ENCODE measurements around the gene MACROD2. TPM values are rescaled to one million over a fixed set of nuclear protein-coding genes. Genes with fewer than 3 reads are reported as not detected.

Gene MACROD2
- total RNA-seq, 1 donor from 2014 or later, result 78.2 TPM

GRCh38 chr20:15205028-15205427, 1209.7 kb downstream of the MACROD2 start:
- Histone ChIP-seq H3K4me1 (no peaks in the 10 kb centered on the region), H3K9me3 (peaks cover 7% of the 10 kb centered on the region), H3K27ac (no peak overlapping the region), H3K36me3 (no peaks in the 10 kb centered on the region), H3K27me3 (no peaks in the 10 kb centered on the region), H3K4me3 (no peak overlapping the region)
- TF ChIP-seq, protein P1, sequence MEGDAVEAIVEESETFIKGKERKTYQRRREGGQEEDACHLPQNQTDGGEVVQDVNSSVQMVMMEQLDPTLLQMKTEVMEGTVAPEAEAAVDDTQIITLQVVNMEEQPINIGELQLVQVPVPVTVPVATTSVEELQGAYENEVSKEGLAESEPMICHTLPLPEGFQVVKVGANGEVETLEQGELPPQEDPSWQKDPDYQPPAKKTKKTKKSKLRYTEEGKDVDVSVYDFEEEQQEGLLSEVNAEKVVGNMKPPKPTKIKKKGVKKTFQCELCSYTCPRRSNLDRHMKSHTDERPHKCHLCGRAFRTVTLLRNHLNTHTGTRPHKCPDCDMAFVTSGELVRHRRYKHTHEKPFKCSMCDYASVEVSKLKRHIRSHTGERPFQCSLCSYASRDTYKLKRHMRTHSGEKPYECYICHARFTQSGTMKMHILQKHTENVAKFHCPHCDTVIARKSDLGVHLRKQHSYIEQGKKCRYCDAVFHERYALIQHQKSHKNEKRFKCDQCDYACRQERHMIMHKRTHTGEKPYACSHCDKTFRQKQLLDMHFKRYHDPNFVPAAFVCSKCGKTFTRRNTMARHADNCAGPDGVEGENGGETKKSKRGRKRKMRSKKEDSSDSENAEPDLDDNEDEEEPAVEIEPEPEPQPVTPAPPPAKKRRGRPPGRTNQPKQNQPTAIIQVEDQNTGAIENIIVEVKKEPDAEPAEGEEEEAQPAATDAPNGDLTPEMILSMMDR (IDR thresholded peaks at IDR 0.05), result no peak
- ATAC-seq, result no peak
- no peak for DNase-seq
- intact Hi-C loops (cut with DNase I), result no loop called here

DNA sequence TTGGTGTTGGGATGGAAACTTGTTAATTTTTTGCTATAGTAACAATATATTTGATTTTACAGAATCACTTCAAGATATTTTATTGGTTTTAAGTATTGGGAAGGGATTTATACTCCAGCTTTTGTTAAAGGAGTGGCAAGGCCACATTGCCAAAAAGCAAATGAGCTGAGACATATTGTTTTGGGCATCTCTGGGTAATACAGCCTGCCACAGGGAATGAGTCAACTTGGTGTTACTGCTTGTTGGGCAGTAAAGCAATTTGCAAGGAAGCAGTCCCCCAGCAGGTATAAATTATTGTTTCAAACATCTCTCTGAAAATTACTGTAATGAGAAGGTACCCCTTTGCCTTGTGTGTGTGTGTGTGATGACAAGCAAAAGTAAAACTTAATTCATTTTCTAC, 1210.4 kb downstream of the MACROD2 start:
- Histone ChIP-seq H3K27ac (no peak overlapping the region), H3K4me3 (no peak overlapping the region), H3K4me1 (no peaks in the 10 kb centered on the region), H3K36me3 (no peaks in the 10 kb centered on the region), H3K9me3 (peaks cover 7% of the 10 kb centered on the region), H3K27me3 (no peaks in the 10 kb centered on the region)
- TF ChIP-seq, protein P1 (IDR thresholded peaks at IDR 0.05), result no peak
- DNase-seq, result no peak
- intact Hi-C loops (cut with DNase I), result no loop called here
- no peak for ATAC-seq

- TF ChIP-seq, protein P1 (IDR thresholded peaks at IDR 0.05), result no peak
- H3K27me3 ChIP-seq, result no peaks in the 10 kb centered on the region
- no peak for DNase-seq
- no peaks in the 10 kb centered on the region for H3K36me3 ChIP-seq
- peaks cover 7% of the 10 kb centered on the region for H3K9me3 ChIP-seq
- intact Hi-C loops (cut with DNase I), result no loop called here
- H3K4me1 ChIP-seq, result no peaks in the 10 kb centered on the region
- H3K27ac ChIP-seq, result no peak overlapping the region
- ATAC-seq, result no peak
- no peak overlapping the region for H3K4me3 ChIP-seq
These were observed 1214.2 kb downstream of the MACROD2 start for GRCh38 chr20:15209537-15209936.

GRCh38 chr20:15214051-15214450, 1218.7 kb downstream of the MACROD2 start:
- Histone ChIP-seq H3K27me3 (no peaks in the 10 kb centered on the region), H3K4me1 (no peaks in the 10 kb centered on the region), H3K27ac (no peak overlapping the region), H3K9me3 (no peaks in the 10 kb centered on the region), H3K36me3 (no peaks in the 10 kb centered on the region), H3K4me3 (no peak overlapping the region)
- no peak for DNase-seq
- intact Hi-C loops (cut with DNase I), result no loop called here
- TF ChIP-seq, protein P1 (IDR thresholded peaks at IDR 0.05), result no peak
- ATAC-seq, result no peak

- no peak for DNase-seq
These were observed 1224.8 kb downstream of the MACROD2 start for GRCh38 chr20:15220009-15220656.

More at GRCh38 chr20:15220009-15220656, 1224.8 kb downstream of the MACROD2 start:
- Histone ChIP-seq H3K27ac (no peak overlapping the region), H3K36me3 (no peaks in the 10 kb centered on the region), H3K4me3 (no peak overlapping the region), H3K4me1 (no peaks in the 10 kb centered on the region), H3K27me3 (no peaks in the 10 kb centered on the region), H3K9me3 (no peaks in the 10 kb centered on the region)
- TF ChIP-seq, protein P1 (IDR thresholded peaks at IDR 0.05), result no peak
- ATAC-seq, result no peak
- intact Hi-C loops (cut with DNase I), result no loop called here

Data from upper lobe of right lung (tissue), 1 donor.